ENCODE measurements around the gene FOXD3. TPM values are rescaled to one million over a fixed set of nuclear protein-coding genes. Genes with fewer than 3 reads are reported as not detected.

FOXD3 gene
- total RNA-seq: not detected in 2 replicates

DNA sequence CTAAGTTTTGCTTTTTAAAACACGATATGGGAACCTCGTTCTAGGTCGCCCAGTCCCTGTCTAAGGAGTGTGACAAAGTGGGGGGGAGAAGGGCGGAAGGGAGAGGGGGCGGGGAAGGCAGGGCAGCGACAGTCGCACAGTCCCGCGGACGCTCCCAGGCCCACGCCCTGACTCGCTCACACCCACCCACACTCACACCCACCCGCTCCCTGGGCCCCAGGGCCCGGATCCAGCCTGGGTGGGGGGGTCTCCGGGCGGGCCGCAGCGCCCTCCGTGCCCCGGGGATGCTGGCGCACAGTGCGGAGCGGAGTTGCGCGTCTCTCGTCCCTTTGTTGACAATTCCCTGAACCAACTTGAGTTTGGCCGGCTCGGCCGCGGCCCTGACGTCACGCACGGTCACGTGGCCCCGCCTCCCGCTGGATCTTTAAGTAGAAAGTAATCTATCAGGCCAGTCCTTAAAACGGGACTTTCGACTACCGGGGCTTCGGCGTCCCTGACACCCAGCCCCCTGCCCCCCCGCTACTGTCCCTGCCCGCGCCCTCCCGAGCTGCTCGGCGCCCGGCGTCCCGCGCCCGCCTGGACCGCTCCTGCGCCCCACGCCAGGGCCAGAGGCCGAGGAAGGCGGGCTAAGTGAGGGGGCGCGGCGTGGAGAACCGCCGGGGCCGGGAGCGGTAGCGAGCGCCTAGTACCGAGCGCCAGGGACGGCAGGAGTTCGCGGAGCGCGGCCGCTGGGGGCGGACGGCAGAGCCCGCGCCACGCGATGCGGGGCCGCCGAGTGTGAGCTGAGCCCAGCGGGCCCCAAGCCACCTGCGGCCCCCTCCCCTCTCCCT is at the start of gene FOXD3:
TSS of gene FOXD3 (plus strand) at position 454 of the 830 bp plus-strand sequence. CDS start 492 bp downstream, outside the sequence.

DNA sequence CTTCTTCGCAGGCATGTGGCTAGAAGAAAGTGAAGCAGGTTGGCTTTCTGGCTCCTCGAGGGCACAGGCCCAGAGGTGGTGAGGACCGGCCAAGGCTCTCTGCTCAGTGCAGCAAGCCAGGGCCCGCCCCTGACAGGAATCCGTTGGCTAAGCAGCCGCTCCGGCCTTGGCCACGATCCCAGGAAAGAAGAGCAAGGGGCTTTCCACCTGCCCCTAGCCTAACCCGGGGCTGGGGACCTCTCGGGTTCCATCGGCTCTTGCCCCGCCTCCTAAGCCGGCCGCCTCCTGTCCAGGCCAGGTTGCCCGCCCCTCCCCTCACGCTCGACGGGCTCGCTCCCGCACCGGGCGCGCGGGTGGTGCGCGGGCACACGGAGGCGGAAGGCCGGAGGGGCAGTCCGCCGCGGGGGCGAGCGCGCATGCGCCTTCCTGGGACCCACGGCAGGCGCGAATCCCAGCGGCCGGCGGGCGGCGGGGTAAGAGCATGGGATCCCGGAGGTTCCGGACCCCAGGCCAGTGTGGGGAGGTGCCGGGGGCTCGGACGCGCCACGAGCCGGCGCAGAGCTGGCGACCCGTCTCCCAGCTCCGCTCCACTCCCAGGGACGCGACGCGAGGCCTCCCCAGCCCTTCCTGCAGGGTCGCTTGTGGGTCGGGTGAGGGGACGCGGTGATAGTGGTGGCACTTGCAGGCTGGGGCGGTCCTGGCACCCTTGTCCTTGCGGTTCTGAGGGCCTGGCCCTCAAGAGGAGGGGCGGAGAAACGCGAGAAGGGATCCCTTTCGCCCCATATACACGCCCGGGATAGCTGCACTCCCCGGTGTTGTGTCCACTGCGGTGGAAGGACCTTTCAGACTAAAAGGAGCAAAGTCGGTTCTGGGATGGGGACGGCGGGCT is 45.1 kb downstream of the FOXD3 start, which contains the start of gene ALG6:
TSS of gene ALG6 (plus strand) at position 413 of the 889 bp plus-strand sequence. CDS start 3,351 bp downstream, outside the sequence.

Small RNAs within 50 kb of the gene (small RNA-seq; reads per million reads assigned to genes)
- not detected for gene MIR6068
- not detected for gene RF00019

Other genes starting within 250 kb of the FOXD3 start
- gene ALG6, start 45.1 kb downstream of the FOXD3 start, total RNA-seq: 19.1 and 22.7 TPM in 2 replicates
- 42.6 and 60.0 TPM in 2 replicates for gene ITGB3BP, start 200.7 kb downstream of the FOXD3 start, total RNA-seq
- 7.5 and 9.4 TPM in 2 replicates for gene EFCAB7, start 201.0 kb downstream of the FOXD3 start, total RNA-seq